ENCODE measurements around the gene ATAT1. TPM values are rescaled to one million over a fixed set of nuclear protein-coding genes. Genes with fewer than 3 reads are reported as not detected.

ATAT1 gene
- total and polyA plus RNA-seq, 2 of the 13 experiments (the other 11 are each of a cell fraction or from before 2014, with no cell fraction given): 9.2 to 23.6 TPM

DNA sequence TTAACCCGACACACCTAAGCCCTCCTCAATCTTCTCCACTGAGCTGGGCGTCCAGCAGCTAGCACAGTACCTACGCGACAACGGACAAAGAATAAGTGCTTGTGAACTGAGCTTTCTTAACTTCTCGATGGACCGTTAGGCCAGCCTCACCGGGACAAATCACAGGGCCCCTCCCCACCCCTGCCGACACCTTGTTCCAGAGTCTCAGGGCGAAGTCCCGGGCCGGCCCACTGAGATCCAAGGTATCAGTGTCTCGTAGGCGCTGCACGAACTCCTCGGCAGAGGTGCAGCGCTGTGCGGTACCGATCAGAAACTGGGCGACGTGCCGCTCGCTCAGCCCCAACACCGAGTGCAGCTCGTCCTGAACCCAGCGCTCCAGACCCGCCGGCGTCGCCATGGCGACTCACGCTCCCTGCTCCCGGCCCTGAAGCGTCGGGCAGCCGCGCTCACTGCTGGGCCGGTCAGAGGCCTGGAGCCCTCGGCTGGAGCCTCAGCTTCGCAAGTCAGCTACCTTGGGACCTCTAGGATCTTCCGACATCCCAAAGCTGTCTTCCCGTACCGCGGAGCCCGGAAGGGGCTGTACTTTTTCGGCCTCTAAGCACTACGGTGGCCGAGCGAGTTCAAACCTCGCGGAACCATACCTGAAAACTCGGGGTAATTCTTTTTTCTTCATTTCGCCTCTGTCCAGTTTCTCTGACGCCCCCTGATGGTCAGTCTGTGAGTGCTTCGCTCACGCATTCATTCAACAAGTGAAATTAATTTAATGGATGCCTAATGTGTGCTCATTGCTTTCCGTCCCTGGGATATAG is 46.0 kb downstream of the ATAT1 start, which contains the start of gene DHX16 (continued):
- TF ChIP-seq GLI4 (CRISPR knock-in tag; IDR thresholded peaks at IDR 0.05; ENCODE audit: borderline replicate concordance) (peak; percentile 87; the same call in 1 of the 2 replicates), MED13 (CRISPR knock-in tag; IDR thresholded peaks at IDR 0.05) (peak; percentile 66), SP4 (CRISPR knock-in tag; IDR thresholded peaks at IDR 0.05) (peak; percentile 66), NFYC (CRISPR knock-in tag; IDR thresholded peaks at IDR 0.05) (peak; percentile 23; the same call in 1 of the 2 replicates), TBX2 (CRISPR knock-in tag; IDR thresholded peaks at IDR 0.05; ENCODE audit: borderline replicate concordance) (peak; percentile 80; the same call in 1 of the 2 replicates), YEATS2 (CRISPR knock-in tag; IDR thresholded peaks at IDR 0.05; ENCODE audit: borderline replicate concordance) (peak; percentile 98), RFX5 (IDR thresholded peaks at IDR 0.05; ENCODE audit: low read depth, low read length) (no peak), ZNF598 (CRISPR knock-in tag; IDR thresholded peaks at IDR 0.05; ENCODE audit: borderline replicate concordance) (peak; percentile 79; the same call in 1 of the 2 replicates), KLF16 (CRISPR knock-in tag; IDR thresholded peaks at IDR 0.05) (peak in 1 of 2 experiments; percentile 94; a peak in 2 of 4 replicates), MTA1 (CRISPR knock-in tag; IDR thresholded peaks at IDR 0.05; ENCODE audit: borderline replicate concordance) (peak; percentile 63; the same call in 1 of the 2 replicates), HCFC1 (IDR thresholded peaks at IDR 0.05; ENCODE audit: low read depth, low read length) (peak; percentile 62), REL (CRISPR knock-in tag; conservative IDR thresholded peaks at IDR 0.05) (no peak; the same call in 1 of the 2 replicates), SIN3A (IDR thresholded peaks at IDR 0.05; ENCODE audit: borderline replicate concordance, low read depth, low read length) (peak; percentile 98), YEATS4 (CRISPR knock-in tag; IDR thresholded peaks at IDR 0.05; ENCODE audit: borderline replicate concordance) (peak; percentile 62), HOXA5 (CRISPR knock-in tag; IDR thresholded peaks at IDR 0.05) (no peak), ZFP62 (CRISPR knock-in tag; IDR thresholded peaks at IDR 0.05) (no peak), MZF1 (CRISPR knock-in tag; IDR thresholded peaks at IDR 0.05; ENCODE audit: borderline replicate concordance) (0 out of 2 replicates have a peak, but pooled peaks have one; percentile 80), NFATC3 (CRISPR knock-in tag; IDR thresholded peaks at IDR 0.05) (peak; percentile 87; the same call in 1 of the 2 replicates), TAF1 (CRISPR knock-in tag; IDR thresholded peaks at IDR 0.05) (peak; percentile 85)
- TF ChIP-seq, protein P1, sequence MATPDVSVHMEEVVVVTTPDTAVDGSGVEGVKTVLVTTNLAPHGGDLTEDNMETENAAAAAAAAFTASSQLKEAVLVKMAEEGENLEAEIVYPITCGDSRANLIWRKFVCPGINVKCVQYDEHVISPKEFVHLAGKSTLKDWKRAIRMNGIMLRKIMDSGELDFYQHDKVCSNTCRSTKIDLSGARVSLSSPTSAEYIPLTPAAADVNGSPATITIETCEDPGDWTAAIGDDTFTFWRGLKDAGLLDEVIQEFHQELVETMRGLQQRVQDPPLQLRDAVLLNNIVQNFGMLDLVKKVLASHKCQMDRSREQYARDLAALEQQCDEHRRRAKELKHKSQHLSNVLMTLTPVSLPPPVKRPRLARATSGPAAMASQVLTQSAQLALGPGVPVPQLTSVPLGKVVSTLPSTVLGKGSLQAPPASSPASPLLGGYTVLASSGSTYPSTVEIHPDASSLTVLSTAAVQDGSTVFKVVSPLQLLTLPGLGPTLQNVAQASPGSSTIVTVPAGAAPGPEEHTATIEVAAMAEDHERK (CRISPR knock-in tag; IDR thresholded peaks at IDR 0.05; ENCODE audit: low read depth): peak; percentile 43; the same call in 1 of the 2 replicates
- TF ChIP-seq, protein P2, sequence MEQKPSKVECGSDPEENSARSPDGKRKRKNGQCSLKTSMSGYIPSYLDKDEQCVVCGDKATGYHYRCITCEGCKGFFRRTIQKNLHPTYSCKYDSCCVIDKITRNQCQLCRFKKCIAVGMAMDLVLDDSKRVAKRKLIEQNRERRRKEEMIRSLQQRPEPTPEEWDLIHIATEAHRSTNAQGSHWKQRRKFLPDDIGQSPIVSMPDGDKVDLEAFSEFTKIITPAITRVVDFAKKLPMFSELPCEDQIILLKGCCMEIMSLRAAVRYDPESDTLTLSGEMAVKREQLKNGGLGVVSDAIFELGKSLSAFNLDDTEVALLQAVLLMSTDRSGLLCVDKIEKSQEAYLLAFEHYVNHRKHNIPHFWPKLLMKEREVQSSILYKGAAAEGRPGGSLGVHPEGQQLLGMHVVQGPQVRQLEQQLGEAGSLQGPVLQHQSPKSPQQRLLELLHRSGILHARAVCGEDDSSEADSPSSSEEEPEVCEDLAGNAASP (CRISPR knock-in tag; IDR thresholded peaks at IDR 0.05; ENCODE audit: borderline replicate concordance): peak; percentile 73
- TF ChIP-seq, protein P3, sequence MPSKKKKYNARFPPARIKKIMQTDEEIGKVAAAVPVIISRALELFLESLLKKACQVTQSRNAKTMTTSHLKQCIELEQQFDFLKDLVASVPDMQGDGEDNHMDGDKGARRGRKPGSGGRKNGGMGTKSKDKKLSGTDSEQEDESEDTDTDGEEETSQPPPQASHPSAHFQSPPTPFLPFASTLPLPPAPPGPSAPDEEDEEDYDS (CRISPR knock-in tag; IDR thresholded peaks at IDR 0.05): no peak; the same call in 1 of the 2 replicates
- TF ChIP-seq, protein P4, sequence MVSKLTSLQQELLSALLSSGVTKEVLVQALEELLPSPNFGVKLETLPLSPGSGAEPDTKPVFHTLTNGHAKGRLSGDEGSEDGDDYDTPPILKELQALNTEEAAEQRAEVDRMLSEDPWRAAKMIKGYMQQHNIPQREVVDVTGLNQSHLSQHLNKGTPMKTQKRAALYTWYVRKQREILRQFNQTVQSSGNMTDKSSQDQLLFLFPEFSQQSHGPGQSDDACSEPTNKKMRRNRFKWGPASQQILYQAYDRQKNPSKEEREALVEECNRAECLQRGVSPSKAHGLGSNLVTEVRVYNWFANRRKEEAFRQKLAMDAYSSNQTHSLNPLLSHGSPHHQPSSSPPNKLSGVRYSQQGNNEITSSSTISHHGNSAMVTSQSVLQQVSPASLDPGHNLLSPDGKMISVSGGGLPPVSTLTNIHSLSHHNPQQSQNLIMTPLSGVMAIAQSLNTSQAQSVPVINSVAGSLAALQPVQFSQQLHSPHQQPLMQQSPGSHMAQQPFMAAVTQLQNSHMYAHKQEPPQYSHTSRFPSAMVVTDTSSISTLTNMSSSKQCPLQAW (CRISPR knock-in tag; IDR thresholded peaks at IDR 0.05): peak; percentile 85
- TF ChIP-seq, protein P5, sequence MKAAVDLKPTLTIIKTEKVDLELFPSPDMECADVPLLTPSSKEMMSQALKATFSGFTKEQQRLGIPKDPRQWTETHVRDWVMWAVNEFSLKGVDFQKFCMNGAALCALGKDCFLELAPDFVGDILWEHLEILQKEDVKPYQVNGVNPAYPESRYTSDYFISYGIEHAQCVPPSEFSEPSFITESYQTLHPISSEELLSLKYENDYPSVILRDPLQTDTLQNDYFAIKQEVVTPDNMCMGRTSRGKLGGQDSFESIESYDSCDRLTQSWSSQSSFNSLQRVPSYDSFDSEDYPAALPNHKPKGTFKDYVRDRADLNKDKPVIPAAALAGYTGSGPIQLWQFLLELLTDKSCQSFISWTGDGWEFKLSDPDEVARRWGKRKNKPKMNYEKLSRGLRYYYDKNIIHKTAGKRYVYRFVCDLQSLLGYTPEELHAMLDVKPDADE (CRISPR knock-in tag; IDR thresholded peaks at IDR 0.05): no peak
